ENCODE measurements around the gene SHISA7.

SHISA7 gene

DNA sequence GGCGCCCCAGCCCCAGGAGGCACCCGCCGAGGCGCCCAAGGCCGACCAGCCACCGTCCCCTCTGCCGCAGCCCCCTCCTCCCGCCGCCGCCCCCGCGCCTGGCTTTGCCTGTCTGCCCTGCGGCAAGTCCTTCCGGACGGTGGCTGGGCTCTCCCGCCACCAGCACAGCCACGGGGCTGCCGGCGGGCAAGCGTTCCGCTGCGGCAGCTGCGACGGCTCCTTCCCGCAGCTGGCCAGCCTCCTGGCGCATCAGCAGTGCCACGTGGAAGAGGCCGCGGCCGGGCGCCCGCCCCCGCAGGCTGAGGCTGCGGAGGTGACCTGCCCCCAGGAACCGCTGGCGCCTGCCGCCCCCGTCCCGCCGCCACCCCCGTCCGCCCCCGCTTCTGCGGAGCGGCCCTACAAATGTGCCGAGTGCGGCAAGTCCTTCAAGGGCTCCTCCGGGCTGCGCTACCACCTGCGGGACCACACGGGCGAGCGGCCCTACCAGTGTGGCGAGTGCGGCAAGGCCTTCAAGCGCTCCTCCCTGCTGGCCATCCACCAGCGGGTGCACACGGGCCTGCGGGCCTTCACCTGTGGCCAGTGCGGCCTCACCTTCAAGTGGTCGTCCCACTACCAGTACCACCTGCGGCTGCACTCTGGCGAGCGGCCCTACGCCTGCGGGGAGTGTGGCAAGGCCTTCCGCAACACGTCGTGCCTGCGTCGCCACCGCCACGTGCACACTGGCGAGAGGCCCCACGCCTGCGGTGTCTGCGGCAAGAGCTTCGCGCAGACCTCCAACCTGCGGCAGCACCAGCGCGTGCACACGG, 39.3 kb upstream of the SHISA7 start:
- DNase-seq, result no peak

DNA sequence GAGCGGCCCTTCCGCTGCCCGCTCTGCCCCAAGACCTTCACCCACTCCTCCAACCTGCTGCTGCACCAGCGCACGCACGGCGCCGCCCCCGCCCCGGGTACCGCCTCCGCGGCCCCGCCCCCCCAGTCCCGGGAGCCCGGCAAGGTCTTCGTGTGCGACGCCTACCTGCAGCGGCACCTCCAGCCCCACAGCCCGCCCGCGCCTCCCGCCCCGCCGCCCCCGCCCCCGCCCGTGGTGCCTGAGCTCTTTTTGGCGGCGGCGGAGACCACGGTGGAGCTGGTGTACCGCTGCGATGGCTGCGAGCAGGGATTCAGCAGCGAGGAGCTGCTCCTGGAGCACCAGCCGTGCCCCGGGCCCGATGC, 38.7 kb upstream of the SHISA7 start:
- DNase-seq, result no peak

DNA sequence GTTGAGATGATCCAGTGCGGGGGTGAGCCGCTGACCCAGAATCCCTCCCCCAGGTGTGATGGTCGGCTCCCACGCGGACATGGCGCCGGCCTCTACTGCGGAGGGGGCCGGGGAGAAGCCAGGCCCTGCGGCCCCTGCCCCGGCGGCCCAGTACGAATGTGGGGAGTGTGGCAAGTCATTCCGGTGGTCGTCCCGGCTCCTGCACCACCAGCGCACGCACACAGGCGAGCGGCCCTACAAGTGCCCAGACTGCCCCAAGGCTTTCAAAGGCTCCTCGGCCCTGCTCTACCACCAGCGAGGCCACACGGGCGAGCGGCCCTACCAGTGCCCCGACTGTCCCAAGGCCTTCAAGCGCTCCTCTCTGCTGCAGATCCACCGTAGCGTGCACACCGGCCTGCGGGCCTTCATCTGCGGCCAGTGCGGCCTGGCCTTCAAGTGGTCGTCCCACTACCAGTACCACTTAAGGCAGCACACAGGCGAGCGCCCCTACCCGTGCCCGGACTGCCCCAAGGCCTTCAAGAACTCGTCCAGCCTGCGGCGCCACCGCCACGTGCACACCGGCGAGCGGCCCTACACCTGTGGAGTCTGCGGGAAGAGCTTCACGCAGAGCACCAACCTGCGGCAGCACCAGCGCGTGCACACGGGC, 38.2 kb upstream of the SHISA7 start:
- no peak for DNase-seq

DNA sequence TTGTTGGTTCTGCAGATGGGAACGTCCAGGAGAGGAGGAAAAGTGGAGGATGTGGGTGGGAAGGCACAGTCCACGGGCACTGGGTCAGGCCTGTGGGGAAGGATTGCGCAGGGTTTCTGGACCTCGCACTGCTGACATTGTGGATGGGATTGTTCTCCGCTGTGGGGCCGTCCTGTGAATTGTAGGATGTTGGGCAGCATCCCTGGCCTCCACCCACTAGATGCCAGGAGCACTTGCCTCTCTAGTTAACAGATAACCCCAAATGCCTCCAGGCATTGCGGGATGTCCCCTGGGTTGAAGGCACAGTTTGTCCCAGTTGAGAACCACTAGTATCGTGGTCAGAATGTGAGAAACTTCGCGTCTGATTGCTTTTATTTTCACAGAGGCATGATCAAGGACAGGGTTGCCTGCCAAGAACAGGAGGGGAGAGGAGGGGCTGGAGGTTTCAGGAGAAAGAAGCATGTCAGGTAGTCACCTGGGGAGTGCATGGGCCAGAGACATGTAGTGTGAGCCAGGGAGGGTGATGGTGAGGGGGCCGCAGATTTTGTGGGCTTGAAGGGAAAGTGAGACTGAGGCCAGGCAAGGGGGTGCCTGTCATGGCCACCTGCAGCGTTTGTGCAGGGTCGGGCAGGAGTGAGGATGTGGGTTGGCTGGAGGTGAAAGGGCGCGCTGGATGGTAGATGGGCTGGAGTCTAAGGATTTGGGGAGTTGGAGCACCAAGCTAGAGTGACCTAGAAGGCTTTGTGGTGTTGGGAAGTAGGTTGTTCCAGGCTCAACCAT, 36.5 kb upstream of the SHISA7 start:
- no peak for DNase-seq

DNA sequence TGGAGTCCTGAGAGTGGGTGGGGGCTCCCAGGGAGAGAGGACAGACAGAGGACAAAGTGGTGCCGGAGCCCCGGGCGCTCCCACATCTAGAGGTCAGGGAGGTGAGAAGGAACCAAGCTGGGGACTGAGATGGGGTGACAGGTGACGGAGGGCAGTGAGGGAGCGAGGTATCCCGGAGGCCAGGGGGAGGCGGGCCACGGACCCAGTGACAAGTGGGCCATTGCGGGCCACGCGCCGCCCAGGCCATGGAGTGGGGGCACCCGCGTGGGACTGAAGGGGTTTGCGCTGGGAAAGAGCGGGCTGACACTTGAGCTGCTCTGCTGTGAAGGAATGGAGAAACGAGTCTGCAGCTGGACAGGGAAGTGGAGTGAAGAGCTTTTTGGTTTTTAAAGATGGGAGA, 35.9 kb upstream of the SHISA7 start:
- DNase-seq, result no peak

DNA sequence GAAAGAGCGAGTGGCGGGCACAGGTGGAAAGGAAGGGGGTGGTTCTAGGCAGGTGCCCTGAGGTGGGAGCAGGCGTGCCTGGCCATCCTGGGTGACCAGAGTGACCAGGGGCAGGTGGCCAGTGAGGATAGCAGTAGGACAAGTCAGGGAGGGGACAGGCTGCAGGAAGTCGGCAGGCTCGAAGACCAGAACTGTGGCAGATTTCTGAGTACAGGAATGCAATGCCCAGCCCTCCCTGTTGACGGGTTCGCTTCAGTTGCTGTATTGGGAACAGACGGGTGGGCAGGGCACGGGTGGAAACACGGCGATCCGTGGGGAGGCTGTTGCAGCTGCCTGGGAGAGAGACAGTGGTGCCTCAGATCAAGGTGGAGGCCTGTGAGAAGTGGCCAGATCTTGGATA, 35.3 kb upstream of the SHISA7 start:
- DNase-seq, result no peak

DNA sequence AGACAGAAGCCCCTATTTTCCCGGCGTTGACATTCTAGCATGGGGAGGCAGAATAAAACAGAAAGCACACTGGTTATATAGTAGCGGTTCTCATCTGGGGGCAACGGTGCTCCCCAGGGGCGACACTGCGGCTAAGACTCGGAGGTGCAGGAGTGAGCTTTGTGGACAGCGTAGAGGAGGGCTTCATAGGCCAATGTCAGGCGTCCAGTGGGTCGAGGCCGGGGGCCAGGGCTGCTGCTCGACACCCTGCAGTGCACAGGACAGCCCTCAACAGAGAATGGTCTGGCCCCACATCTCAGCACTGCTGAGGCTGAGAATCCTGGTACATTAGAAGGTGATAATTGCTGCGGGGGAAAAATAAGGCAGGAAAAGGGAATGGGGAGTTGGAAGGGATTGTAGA, 34.8 kb upstream of the SHISA7 start:
- no peak for DNase-seq

DNA sequence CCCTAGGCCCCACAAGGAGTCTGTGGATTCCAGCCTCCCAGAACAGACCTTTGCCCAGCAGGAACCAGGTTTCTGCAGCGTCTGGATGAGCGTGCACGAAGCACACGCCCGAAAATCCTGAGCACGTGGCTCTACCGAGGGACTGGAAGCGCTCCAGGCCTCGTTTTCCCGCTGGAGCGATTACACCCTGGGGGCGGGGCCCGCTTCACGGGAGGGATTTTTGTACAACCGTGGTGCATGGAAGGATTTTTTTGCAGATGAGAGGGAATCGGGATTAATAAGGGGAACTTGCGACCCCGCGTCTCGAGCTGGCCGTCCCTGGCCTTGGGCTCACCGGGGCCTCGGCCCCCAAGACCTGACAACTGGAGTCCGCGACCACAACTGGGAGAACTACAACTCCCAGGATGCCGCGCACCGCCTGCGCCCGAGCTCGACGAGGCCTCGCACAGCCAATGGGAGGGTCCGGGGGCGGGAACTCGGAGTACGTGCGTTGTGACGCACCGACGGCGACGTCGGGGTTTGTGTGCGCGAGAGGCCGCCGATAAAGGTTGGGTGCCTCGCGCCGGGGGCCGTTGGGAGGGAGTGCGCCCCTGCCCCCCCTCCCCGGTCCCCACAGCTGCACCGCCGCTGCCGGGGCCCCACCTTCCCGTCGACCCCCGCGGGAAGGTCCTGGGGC, 33.1 kb upstream of the SHISA7 start, which contains the start of gene ZNF628:
TSS of gene ZNF628 (plus strand) at position 518 of the 676 bp plus-strand sequence. CDS start 3,294 bp downstream, outside the sequence.
- peak; percentile 87 for DNase-seq

DNA sequence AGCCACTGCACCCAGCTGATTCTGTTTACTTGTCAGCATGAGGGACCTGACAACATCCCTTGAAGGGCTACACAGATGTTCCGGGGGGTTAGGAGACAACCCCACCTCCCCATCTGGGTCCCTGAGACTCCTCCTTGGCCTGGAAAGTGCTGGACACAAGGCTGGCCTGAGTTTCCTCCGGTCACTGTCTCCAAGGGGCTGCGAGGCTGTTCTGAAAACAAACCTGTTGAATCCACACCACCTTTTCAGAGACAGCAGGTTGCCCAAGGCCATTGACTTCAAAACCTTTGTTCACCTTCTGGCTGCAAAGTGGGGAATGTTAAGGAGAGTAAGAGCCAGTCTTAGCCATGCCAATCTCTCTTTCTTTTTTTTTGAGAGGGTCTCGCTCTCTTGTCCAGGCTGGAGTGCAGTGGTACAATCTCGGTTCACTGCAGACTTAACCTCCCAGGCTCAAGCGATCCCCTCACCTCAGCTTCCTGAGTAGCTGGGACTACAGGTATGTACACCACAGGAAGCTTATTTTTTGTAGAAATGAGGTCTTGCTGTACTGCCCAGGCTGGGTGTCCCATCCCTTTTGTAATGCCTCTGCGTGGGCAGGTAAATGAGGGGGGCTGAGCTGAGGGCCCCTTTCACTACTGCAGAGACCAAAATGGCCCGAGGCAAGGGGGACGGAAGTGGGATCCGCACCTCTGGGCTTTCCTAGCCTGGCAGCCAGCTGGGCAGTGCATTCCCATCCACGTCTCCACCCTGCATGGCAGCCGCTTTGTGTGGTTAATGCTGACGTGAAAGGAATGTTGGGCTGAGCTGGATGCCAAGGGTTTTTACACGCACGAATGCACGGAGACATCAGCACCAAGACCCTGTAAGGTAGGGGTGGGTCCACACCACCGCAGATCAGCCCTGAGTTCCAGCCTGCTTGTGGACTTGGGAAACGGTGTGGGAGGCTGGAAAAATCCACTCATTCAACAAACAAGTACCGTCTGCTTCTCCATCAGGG, 31.5 kb upstream of the SHISA7 start:
- DNase-seq, result no peak

DNA sequence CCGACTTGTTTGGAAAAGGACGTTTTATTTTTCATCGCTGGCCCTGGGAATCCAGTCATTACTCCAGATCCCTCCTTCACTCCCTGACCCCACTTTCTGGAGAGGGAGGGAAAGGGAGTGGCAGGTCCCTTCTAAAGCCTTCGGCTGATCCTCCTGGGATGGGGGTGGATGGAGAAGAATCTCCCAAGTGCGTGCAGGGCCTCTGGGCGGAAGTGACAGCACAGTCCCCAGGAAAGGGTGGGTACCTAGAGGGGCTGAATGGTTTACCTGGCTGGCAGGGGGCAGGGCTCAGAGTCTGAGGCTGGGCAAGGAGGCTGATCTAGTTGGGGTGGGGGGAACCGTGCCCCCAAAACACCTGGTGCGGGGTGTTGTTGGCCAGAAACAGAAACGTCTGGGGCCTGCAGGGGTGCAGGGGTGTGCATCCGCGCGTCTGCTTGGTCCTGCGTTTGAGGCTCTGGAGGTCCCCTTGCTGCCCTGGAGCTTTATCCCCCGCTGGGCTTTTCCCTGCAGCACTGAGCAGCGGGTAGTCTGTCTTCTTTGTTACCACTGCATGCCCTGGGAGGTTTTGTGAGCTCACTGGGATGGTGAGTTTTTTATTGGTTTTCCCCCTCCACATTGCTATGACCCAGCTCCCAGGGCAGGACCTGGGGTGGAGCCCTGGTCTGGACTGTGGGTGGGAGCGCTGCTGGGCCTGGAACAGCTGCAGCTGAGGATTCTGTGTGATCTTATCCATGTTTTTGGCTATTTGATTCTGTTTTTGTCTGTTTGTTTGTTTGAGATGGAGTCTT, 30.3 kb upstream of the SHISA7 start:
- no peak for DNase-seq

DNA sequence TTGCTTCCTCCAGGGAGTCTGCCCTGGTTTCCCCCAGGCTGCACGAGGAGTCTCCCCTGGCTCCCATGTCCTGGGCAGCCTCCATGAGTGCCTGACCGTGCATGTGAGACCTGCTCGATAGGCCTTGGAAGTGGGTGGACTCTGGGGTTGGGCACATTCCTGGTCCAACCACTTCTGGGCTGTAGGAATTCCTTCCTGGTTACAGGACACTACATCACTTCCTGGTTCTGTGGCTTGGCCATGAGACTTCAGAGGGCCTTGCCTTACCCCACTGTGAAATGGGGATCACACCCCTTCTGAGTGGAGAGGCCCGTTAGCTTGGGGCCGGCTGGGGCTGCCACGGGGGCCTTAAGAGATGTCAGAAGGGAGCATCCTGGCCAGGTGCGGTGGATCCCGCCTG, 29.4 kb upstream of the SHISA7 start:
- DNase-seq, result no peak

DNA sequence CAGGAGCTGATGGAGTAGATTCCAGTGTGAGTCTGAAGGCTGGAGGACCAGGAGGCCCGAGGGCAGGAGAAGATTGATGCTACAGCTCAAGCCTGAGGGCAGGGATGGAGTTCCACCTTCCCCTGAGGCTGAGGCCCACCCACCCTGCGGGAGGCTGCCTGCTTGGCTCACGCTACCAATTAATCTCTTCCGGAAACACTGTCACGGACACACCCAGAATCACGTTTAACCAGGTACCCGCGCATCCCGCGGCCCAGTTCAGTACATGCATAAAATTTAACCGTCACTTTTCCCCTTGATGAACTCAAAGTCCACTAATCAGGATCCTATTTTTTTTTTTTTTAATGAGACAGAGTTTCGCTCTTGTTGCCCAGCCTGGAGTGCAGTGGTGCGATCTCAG, 28.2 kb upstream of the SHISA7 start:
- DNase-seq, result no peak

DNA sequence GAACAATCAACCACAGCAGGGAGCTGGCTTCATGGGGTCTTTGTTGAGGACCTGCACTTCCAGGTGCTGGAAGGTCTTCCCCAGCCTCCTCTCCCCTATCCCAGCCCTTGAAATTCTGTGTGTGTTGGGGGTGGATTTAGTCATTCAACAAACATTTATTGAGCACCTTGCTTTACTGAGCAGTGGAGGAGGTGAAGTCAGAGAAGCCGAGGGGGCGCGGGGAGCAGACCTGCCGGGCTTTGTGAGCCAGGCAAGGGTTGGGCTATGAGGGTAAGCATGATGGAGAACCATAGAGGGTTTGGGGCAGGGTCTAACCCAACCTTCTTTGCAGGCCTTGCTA, 24.9 kb upstream of the SHISA7 start:
- no peak for DNase-seq

DNA sequence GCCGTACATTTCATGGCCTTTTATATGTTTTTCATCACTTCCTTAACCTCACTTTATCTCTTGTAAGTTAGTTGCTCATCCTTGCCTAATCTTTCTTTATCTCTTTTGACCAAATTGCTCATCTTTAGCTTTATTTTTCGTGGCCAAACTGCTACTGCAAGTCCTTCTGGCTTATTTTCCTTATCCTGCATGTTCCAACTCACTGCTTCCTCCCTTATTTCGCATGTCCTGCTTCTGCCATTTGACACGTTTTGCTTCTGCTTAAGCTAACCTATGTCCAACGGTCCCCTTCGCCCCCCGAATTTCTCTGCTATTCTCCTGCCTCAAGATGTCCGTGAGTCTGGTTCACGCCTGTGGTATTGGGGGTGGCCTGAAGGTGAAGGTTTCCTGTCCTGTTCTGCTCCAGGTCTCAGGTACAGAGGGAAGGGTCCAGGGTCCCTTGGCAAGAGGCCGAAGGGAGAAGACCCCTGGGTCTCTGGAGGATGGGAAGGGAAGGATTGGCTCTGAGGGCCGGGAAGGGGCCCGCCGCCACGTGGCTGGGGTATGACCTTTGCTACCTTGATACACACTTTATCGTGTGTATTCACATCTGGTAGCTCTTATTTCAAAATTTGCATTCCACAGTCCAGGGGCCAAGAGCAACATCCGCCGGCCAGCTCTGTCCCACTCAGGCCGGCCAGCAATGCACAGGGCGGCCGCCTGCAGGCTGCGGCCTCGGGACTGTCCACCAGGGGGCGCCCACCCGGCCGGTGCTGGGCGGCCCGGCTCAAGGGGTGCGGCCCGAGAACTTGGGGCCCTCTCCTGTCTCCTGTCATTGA, 24.3 kb upstream of the SHISA7 start:
- DNase-seq, result peak; percentile 19

DNA sequence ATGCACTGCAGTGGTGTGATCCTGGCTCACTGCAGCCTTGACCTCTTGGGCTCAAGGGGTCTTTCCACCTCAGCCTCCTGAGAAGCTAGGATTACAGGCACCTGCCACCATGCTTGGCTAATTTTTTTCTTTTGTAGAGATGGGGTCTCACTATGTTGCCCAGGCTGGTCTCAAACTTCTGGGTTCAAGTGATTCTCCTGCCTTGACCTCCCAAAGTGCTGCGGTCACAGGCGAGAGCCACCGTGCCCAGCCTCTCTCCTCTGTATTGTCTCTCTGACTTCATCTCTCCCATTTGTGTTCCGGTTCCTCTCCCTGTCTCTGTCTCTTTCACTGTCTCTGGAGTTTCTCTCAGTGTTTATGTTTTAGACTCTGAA, 23.1 kb upstream of the SHISA7 start:
- DNase-seq, result no peak

DNA sequence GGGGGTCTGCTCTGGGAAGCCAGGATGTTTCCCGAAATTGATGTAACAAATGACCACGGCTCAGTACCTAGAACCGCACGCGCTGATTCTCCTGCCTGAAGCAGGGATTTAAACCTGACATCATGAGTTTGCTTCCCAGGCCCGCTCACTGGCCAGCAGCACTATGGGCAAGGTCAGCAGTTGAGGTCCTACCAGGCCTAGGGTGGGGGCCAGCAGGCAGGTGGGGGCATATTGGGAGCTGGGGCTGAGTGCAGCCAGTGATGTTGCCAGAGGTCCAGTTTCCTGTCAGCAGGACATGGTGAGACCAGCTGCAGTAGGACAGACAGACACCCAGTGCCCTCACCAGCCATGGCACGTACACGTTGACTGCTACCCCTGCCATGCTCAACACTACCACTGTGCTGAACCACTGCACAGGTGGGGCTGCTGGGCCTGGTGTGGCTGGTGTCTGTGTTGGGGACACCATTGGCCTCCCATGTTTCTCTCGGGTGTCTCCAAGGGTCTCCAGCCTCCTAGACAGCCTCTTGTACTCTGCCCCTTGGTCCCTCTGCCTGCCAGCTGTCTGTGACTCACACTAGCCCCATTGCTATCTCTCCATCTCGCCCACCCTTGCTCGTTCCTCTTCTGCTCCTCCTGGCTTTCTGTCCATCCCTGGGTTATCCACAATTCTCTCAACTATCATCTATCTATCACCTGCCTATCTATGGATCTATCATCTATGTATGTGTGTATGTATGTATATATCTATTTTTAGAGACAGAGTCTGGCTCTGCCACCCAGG, 22.6 kb upstream of the SHISA7 start:
- no peak for DNase-seq

DNA sequence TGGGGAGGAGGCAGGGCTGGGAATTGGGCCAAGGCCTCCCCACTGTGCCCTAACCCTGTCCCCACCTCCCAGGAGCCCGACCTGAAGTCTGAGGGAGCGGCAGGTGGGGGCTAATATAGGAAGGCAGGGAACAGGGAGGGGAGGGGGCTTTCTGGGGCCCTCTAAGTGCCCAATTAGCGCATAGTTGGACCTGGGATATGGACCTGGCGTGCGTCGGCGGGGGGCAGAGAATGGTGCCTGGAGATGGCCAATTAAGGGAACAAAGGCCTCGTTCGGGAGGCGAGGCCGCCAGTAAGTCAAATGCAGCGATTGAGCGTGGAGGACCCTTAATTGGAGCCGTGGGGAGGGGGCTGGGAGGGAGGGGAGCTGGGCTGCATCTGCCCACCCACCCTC, 21.6 kb upstream of the SHISA7 start, which contains the start of gene C19orf85:
TSS of gene C19orf85 (minus strand) at position 90 of the 393 bp plus-strand sequence. CDS start 197 bp downstream, outside the sequence.
- no peak for DNase-seq

DNA sequence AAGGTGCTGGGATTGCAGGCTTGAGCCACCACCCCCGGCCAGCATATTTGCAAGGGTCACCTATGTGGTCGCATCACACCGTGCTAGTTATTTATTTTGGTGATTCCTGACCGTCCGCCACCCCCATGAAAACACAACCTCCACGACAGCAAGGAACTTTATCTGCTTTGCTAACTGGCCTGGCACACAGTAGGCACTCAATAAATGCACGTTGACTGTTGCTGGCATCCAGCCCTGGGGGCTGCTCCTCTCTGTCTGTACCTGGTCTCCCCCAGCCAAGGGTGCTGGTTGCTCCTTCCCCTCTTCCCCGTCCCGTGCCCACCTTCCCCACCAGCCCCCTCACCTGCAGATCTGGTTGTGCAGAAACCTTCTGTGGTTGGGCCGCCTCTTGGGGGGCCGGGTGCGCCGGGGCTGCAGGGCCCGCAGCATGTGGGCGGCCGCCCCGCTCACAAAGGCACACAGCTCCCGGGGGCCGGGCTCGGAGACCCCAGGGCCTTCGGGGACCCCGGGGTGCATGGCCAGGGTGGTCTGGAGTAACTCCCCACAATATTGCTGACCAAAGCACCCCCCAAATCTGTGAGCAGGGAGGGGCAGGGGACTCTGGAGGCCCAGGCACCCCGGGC, 21.1 kb upstream of the SHISA7 start:
- no peak for DNase-seq

DNA sequence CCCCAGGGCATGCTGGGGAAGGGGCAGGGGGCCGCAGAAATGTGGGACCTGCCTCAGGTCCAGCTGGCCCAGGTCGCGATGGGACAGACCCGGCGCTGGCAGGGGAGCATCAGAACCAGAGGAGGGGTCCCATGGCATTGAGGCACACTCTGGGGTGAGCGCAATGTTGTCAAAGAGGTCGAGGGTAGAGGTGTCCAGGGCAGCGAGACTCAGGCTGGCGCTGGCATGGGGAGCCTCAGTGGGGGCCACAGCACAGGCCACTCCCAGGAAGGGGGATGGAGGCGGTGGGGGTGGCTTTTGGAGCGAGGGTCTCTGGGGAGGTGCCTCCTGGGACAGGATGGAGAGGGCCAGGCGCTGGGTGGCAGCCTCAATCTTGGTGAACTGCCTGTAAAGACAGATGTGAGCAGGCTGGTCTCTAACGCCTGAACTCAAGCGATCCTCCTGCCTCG, 20.5 kb upstream of the SHISA7 start:
- DNase-seq, result no peak

Measured in NCI-H510A treated with DMSO at 0.1 percent for 48 hours (cell line).